D721Med (cell line): Measurements from ENCODE around the gene PLEKHF1.

ENCODE experiments used
- DNase-seq: peaks from one replicate; pipeline ENCODE4 v3.0.0; 2011; ENCODE audit warnings: low spot score; ENCODE audit not compliant: insufficient read length
- FAIRE-seq: peaks from 2 replicates; lab custom pipeline; 2011; peaks lifted over from hg19 to GRCh38; lab: Jason Lieb, UNC
- TF ChIP-seq, protein P1 (sequence below): IDR thresholded peaks from 2 replicates; pipeline ENCODE4 v1.5.1; 2012; ENCODE audit warnings: mild to moderate bottlenecking, control low read depth; ENCODE audit not compliant: insufficient read depth; ENCODE audit errors: missing control alignments

PLEKHF1 gene

DNA sequence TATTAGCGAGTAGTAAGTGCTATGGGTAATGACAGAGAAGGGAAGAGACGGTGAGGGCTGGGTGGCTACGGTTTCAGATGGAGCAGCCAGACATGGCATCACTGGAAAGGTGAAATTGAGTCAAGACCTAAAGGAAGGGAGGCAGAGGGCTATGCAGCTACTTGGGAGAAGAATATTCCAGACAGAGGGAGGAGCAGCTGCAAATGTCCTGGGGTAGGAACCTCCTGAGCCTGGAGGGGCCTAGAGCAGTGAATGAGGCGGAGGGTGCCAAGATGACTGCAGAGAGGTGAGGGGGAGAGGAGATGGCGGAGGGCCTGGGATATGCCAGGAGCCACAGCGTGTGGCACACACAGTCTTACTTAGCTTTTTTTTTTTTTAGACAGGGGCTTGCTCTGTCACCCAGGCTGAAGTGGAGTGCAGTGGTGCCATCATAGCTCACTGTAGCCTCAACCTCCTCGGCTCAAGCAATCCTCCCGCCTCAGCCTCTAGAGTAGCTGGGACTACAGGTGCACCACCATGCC, 21.1 kb downstream of the PLEKHF1 start:
- FAIRE-seq (no peak), DNase-seq (no peak)
- TF ChIP-seq, protein P1, sequence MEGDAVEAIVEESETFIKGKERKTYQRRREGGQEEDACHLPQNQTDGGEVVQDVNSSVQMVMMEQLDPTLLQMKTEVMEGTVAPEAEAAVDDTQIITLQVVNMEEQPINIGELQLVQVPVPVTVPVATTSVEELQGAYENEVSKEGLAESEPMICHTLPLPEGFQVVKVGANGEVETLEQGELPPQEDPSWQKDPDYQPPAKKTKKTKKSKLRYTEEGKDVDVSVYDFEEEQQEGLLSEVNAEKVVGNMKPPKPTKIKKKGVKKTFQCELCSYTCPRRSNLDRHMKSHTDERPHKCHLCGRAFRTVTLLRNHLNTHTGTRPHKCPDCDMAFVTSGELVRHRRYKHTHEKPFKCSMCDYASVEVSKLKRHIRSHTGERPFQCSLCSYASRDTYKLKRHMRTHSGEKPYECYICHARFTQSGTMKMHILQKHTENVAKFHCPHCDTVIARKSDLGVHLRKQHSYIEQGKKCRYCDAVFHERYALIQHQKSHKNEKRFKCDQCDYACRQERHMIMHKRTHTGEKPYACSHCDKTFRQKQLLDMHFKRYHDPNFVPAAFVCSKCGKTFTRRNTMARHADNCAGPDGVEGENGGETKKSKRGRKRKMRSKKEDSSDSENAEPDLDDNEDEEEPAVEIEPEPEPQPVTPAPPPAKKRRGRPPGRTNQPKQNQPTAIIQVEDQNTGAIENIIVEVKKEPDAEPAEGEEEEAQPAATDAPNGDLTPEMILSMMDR, result no peak

DNA sequence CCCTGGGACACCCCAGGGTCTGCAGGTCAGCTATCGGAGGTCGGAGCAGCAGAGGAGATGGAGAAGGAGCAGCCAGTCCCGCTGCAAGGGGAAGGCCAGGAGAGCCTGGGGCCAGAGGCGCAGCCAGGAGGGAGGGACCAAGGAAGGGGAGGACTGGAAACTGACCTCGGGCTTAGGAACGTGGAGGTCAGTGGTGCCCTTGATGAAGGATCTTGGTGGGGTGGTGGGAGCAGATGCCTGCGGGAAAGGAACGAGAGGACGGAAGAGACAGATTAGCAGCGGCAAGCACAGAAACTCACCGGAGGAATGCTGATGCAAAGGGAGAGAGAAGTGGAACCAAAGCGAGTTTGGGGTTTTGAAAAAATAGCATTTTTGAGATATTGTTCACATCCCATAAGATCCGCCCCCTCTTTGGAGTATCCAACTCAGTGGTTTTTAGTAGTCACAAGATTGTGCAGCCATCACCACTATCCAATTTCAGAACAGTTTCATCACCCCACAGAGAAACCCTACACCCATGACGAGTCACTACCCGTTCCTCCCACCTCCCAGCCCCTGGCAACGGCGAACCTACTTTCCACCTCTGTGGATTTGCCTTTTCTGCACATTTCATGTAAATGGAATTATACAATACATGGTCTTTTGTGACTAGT, 22.1 kb downstream of the PLEKHF1 start:
- TF ChIP-seq, protein P1, result no peak
- DNase-seq (no peak), FAIRE-seq (no peak)

DNA sequence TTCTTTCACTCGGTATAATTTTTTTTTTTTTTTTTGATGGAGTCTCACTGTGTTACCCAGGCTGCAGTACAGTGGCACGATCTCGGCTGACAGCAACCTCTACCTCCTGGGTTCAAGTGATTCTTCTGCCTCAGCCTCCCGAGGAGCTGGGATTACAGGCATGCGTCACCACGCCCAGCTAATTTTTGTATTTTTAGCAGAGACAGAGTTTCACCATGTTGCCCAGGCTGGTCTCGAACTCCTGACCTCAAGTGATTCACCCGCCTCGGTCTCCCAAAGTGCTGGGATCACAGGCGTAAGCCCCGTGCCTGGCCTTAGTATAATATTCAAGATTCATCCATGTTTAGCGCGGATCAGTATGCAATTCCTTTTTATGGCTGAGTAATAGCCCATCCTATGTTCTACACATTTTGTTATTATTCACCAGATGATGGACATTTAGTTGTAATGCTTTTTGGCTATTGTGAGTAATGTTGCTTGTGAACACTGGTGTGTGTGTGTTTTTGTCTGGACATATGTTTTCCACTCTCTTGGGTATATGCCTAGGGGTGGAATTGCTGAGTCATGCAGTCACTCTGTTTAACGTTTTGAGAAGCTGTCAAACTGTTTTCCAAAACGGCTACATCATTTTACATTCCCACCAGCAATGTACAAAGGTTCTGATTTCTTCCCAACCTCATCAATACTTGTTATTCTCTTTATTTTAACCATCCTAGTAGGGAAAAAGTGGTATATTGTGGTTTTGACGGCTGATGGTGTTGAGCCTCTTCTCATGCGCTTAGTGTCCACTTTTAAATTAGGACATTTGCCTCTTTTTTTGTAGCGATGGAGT, 22.9 kb downstream of the PLEKHF1 start:
- FAIRE-seq (no peak), DNase-seq (no peak)
- TF ChIP-seq, protein P1, result no peak

DNA sequence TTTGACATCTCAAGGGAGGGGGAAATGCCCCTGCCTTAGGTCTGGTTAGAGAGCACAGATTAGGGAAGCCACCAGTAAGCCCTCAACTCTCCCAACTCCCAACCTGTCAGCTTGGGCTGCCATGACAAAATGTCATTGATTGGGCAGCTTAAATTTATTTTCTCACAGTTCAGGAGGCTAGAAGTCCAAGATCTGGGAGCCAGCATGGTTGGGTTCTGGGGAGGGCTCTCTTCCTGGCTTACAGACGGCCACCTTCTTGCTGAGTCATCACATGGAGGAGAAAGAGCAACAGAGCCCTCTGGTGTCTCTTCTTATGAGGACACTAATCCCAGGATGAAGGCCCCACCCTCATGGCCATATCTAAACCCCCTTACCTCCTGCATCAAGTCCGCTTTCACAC, 25.6 kb downstream of the PLEKHF1 start:
- FAIRE-seq (no peak), DNase-seq (no peak)
- TF ChIP-seq, protein P1, result no peak

DNA sequence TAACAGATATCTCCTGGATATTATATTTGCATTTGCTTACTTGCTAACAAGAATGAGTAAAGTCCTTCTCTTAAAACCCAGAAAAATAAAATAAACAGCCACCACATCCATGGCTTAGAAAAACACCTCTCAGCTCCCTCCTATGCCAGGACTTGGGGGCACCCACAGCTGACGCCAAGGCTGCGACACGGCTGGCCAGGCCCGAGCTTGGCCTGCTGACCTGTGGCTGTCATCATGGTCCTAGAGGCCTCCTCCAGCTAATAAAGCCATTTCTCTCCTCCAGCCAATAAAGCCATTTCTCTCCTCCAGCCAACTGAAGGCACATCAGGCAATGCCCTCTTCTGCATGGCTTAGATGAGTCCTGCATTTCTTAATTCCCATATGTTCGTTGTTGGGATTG, 28.9 kb downstream of the PLEKHF1 start:
- DNase-seq (no peak), FAIRE-seq (no peak)
- TF ChIP-seq, protein P1, result no peak

DNA sequence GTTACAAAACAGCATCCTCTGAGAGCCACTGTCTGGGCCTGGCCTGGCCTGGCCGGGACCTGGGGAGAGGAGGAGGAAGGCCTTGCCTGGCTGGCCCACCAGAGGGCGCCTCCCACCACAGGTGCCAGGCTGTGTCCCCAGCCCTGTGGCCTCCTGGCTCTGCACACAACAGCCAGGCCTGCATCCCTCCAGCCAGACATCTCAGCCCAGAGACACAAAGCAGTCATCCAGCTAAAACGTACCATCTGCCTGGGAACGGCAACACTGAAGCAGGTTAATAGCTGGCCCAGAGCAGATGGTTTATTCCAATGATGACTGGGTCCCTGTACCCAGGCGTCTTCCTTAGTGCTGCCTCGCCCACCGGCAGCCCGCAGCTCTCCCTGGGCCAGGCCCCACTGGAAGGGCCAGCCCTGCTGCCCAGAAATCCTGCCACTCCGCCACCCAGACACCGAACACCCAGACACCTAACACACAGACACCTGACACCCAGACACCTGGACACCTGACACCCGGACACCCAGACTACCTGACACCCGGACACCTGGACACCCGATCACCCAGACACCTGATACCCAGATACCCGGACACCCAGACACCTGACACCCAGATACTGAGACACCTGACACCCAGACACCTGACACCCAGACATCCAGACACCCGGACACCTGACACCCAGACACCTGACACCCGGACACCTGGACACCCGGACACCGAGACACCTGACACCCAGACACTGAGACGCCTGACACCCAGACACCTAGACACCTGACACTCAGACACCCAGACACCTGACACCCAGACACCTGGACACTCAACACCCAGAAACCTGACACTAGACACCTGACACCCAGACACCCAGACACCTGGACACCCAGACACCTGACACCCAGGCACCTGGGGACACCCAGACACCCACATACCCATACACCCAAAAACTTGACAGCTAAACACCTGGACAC, 29.7 kb downstream of the PLEKHF1 start:
- peak; percentile 57 for DNase-seq
- FAIRE-seq, result no peak

More for the DNA sequence above, 29.7 kb downstream of the PLEKHF1 start:
- TF ChIP-seq, protein P1, result peak; percentile 60
